Body of pancreas (tissue), 4 donors: Measurements from ENCODE around the gene AOAH.

ENCODE experiments used
- CTCF ChIP-seq, 7 experiments: fragments of 450-650 bp in 4 of 7; fragments of 200-600 bp in 3 of 7; sonication (generic) in 3 of 7; IDR thresholded peaks; one replicate each; pipeline ENCODE4 v1.5.1; 2016 to 2019; ENCODE audit warnings: antibody characterized with exemption in 7 of 7
- POLR2A ChIP-seq, 3 donors: fragments of 450-650 bp; IDR thresholded peaks; one replicate each; pipeline ENCODE4 v1.6.1; 2016; ENCODE audit warnings: antibody characterized with exemption in 3 of 3, mild to moderate bottlenecking in 2 of 3

GRCh38 chr7:36710186-36710791 lies 14.0 kb downstream of the AOAH start:
- TF ChIP-seq CTCF (IDR thresholded peaks at IDR 0.05) (no peak), POLR2A (IDR thresholded peaks at IDR 0.05) (no peak)
